ENCODE results near the gene FBXL4. TPM values are rescaled to one million over a fixed set of nuclear protein-coding genes. Genes with fewer than 3 reads are reported as not detected.

FBXL4 gene
- total and polyA plus RNA-seq, 2 of the 8 experiments (the other 6 are each of a cell fraction or from before 2014, with no cell fraction given) = 6.9 to 13.8 TPM

GRCh38 chr6:98946879-98947410, 801 bp downstream of the FBXL4 start:
- ChIA-PET CTCF (ENCODE audit: partially characterized antibody) (interaction anchor here (0.9 kb wide), 1 partner anchor 15 kb away, joined by 3 read pairs; no protein-coding TSS in a partner anchor), POLR2A (ENCODE audit: partially characterized antibody) (no interaction called here)
- Histone ChIP-seq H3K4me3 (ENCODE audit: extremely low read depth in 1 of 4, insufficient read depth in 2 of 4, low read depth in 3 of 4, low read length in 4 of 4) (peak overlapping the region; percentile 72 to 87 (median 82)), H4K20me1 (replicated peaks in 1 of 2; ENCODE audit: control insufficient read depth in 1 of 2, insufficient read depth in 2 of 2, low read length in 2 of 2) (no peaks in the 10 kb centered on the region), H3K79me2 (ENCODE audit: control insufficient read depth in 1 of 2, insufficient read depth in 2 of 2, low read length in 2 of 2) (peaks cover 0 to 49% of the 10 kb centered on the region in 2 experiments; a peak in 3 of 4 replicates), H3K23me2 (ENCODE audit: low read depth, low read length) (peaks cover 8% of the 10 kb centered on the region), H4K8ac (ENCODE audit: extremely low read depth, insufficient read depth, low read length) (peak overlapping the region; percentile 88; the same call in 1 of the 2 replicates), H2BK15ac (ENCODE audit: low read length) (no peak overlapping the region), H3K56ac (replicated peaks; ENCODE audit: insufficient read length, low read depth, low read length) (peak overlapping the region; percentile 4), H3K27ac (ENCODE audit: low read depth, low read length) (peak overlapping the region; percentile 55), H3K9me3 (ENCODE audit: insufficient read depth in 2 of 2, low read depth in 1 of 2, low read length in 1 of 2) (0 out of 4 replicates have a peak, but pooled peaks cover 0 to 3% of the 10 kb centered on the region in 2 experiments), H3K36me3 (ENCODE audit: control insufficient read depth in 2 of 4, insufficient read depth in 4 of 4, low read length in 3 of 4) (no peaks in the 10 kb centered on the region), H4K5ac (ENCODE audit: insufficient read length, low read depth, low read length) (peak overlapping the region; percentile 9), H3K4ac (replicated peaks; ENCODE audit: insufficient read length, low read depth, low read length) (no peak overlapping the region), H2BK5ac (ENCODE audit: low read depth, low read length) (peak overlapping the region; percentile 57; the same call in 1 of the 2 replicates), H2BK120ac (replicated peaks; ENCODE audit: low read depth, low read length) (no peak overlapping the region), H3K23ac (ENCODE audit: insufficient read length) (no peak overlapping the region), H3K18ac (ENCODE audit: extremely low read depth, low read length) (0 out of 2 replicates have a peak overlapping the region, but pooled peaks have one; percentile 66), H2BK20ac (ENCODE audit: low read length) (no peak overlapping the region), H4K91ac (replicated peaks; ENCODE audit: insufficient read length, low read length) (no peak overlapping the region), H2BK12ac (ENCODE audit: low read depth, low read length) (no peak overlapping the region; the same call in none of the 2 replicates), H3K9ac (replicated peaks in 1 of 4; ENCODE audit: extremely low read depth in 1 of 4, low read depth in 3 of 4, low read length in 3 of 4) (peak overlapping the region; percentile 79 to 85 (median 80)), H3K79me1 (ENCODE audit: low read depth, low read length) (no peaks in the 10 kb centered on the region; the same call in 1 of the 2 replicates), H3K4me1 (replicated peaks in 1 of 4; ENCODE audit: control insufficient read depth in 3 of 4, insufficient read depth in 4 of 4, low read length in 3 of 4) (peaks cover 0 to 5% (median 0%) of the 10 kb centered on the region in 4 experiments; a peak in 2 of 7 replicates), H3K14ac (ENCODE audit: insufficient read length) (no peak overlapping the region), H2AFZ (ENCODE audit: low read length) (peak overlapping the region; percentile 92; the same call in 1 of the 2 replicates), H2AK5ac (ENCODE audit: low read depth, low read length) (no peak overlapping the region), H3K4me2 (ENCODE audit: insufficient read depth in 1 of 2, low read depth in 2 of 2, low read length in 2 of 2) (peak overlapping the region; percentile 83 to 88), H3K27me3 (replicated peaks in 1 of 4; ENCODE audit: control insufficient read depth in 3 of 4, extremely low read depth in 1 of 4, insufficient read depth in 3 of 4, low read length in 3 of 4) (no peaks in the 10 kb centered on the region)
- DNase-seq (ENCODE audit: low read depth in 1 of 2, low spot score in 2 of 2) = no peak
- no peak for FAIRE-seq
- WGBS, 2 experiments (ENCODE audit: extremely low coverage in 1 of 2, insufficient coverage in 1 of 2, insufficient read length in 1 of 2, insufficient replicate concordance in 2 of 2, low coverage in 1 of 2, low lambda C conversion rate in 2 of 2, missing lambda C conversion rate in 1 of 2) = 40% methylated on average over 9 of the region's 9 CpGs; no CpG with 5 or more reads in 1 of the 2 experiments
- no peak for TF ChIP-seq RNF2 (IDR thresholded peaks at IDR 0.05; ENCODE audit: borderline replicate concordance, low read depth, low read length, missing control alignments, poor library complexity, severe bottlenecking)
- TF ChIP-seq POLR2AphosphoS5 (IDR thresholded peaks at IDR 0.05; ENCODE audit: low read depth, low read length) = no peak
- no peak for TF ChIP-seq CTCF (IDR thresholded peaks at IDR 0.05; ENCODE audit: control extremely low read depth in 1 of 3, insufficient read depth in 1 of 3, low read depth in 1 of 3, low read length in 3 of 3)
- TF ChIP-seq TBP (IDR thresholded peaks at IDR 0.05; ENCODE audit: low read depth, low read length) = no peak
- TF ChIP-seq CTBP2 (IDR thresholded peaks at IDR 0.05; ENCODE audit: borderline replicate concordance, insufficient read depth, insufficient read length, low read length) = no peak
- no peak for TF ChIP-seq NRF1 (IDR thresholded peaks at IDR 0.05; ENCODE audit: low read depth, low read length)
- no peak for TF ChIP-seq SP4 (IDR thresholded peaks at IDR 0.05; ENCODE audit: low read length)
- TF ChIP-seq POLR2A (IDR thresholded peaks at IDR 0.05; ENCODE audit: control extremely low read depth in 1 of 2, low read depth in 2 of 2, low read length in 2 of 2) = no peak
- no peak for TF ChIP-seq USF2 (IDR thresholded peaks at IDR 0.05; ENCODE audit: low read length)

Data from H1 (cell line).